Large intestine (tissue), 3 donors: ENCODE data around the gene PNMA6F. TPM values are rescaled to one million over a fixed set of nuclear protein-coding genes. Genes with fewer than 3 reads are reported as not detected.
"Not testable (repeated sequence)": the region's sequence is repeated elsewhere in the genome, so short reads cannot be mapped to it uniquely, and the experiment has no call there.

Source experiments
- DNase-seq, 2 donors: peaks; one replicate each; pipeline versions ENCODE4 v3.0.0 to v3.0.0-alpha.2; 2013
- H3K27ac ChIP-seq: one replicate; pipeline ENCODE4 v1.5.1; 2013; ENCODE audit warnings: low read length
- H3K27me3 ChIP-seq: 2 replicates; pipeline ENCODE4 v1.6.1; 2013; ENCODE audit warnings: low read length; ENCODE audit not compliant: control insufficient read depth, insufficient read depth
- H3K36me3 ChIP-seq: 2 replicates; pipeline ENCODE4 v1.6.1; 2013; ENCODE audit warnings: low read length; ENCODE audit not compliant: control insufficient read depth, insufficient read depth
- H3K4me1 ChIP-seq: one replicate; pipeline ENCODE4 v1.6.1; 2013; ENCODE audit warnings: low read length; ENCODE audit not compliant: control insufficient read depth, insufficient read depth
- H3K4me3 ChIP-seq: one replicate; pipeline ENCODE4 v1.5.1; 2013; ENCODE audit warnings: low read length
- H3K9me3 ChIP-seq: one replicate; pipeline ENCODE4 v1.6.1; 2013; ENCODE audit warnings: mild to moderate bottlenecking, low read depth, low read length, moderate library complexity; ENCODE audit not compliant: control insufficient read depth
- WGBS: methylation state at CpG from one replicate; pipeline ENCODE4 v1.1.5; 2013; ENCODE audit warnings: low lambda C conversion rate; ENCODE audit not compliant: insufficient coverage; 5-methylcytosine and 5-hydroxymethylcytosine counted together
- polyA plus RNA-seq: library from polyadenylated mRNA; unstranded; fragments of 120-200 nt; gene quantifications from one replicate; pipeline ENCODE4 v1.2.1, GENCODE V29; 2013

The PNMA6F gene
- polyA plus RNA-seq, 1 donor = 0.01 TPM

GRCh38 chrX:153276049-153276448, 45.5 kb downstream of the PNMA6F start:
- not testable (repeated sequence) for H3K27ac ChIP-seq, H3K36me3 ChIP-seq, H3K4me3 ChIP-seq, H3K9me3 ChIP-seq, DNase-seq, H3K4me1 ChIP-seq, H3K27me3 ChIP-seq
- WGBS = no CpG with 5 or more reads among the region's 14 CpGs

- not testable (repeated sequence) for DNase-seq, H3K27ac ChIP-seq, H3K9me3 ChIP-seq, H3K36me3 ChIP-seq, H3K27me3 ChIP-seq, H3K4me3 ChIP-seq, H3K4me1 ChIP-seq
- no CpG with 5 or more reads among the region's 16 CpGs for WGBS
Observed at GRCh38 chrX:153275418-153275817, 46.1 kb downstream of the PNMA6F start.

- H3K9me3 ChIP-seq, H3K4me1 ChIP-seq, H3K4me3 ChIP-seq, H3K27me3 ChIP-seq, DNase-seq, H3K36me3 ChIP-seq, H3K27ac ChIP-seq: not testable (repeated sequence)
- no CpG with 5 or more reads among the region's 21 CpGs for WGBS
Observed at GRCh38 chrX:153272584-153272983, 49.0 kb downstream of the PNMA6F start.

- not testable (repeated sequence) for H3K9me3 ChIP-seq, H3K36me3 ChIP-seq, H3K4me1 ChIP-seq, H3K27me3 ChIP-seq, H3K27ac ChIP-seq, DNase-seq, H3K4me3 ChIP-seq
- WGBS = no CpG with 5 or more reads among the region's 19 CpGs
Observed at GRCh38 chrX:153272070-153272469, 49.5 kb downstream of the PNMA6F start.

Other genes starting within 250 kb of the PNMA6F start
- 11.9 TPM for gene PNMA6A, start 249.3 kb downstream of the PNMA6F start, polyA plus RNA-seq
- gene MAGEA1, start 142.5 kb downstream of the PNMA6F start, polyA plus RNA-seq = not detected
- 9.7 TPM for gene ZNF275, start 12.4 kb upstream of the PNMA6F start, polyA plus RNA-seq
- gene PNMA6E, start 79.6 kb upstream of the PNMA6F start, polyA plus RNA-seq = not detected
- 5.0 TPM for gene ZFP92, start 89.7 kb upstream of the PNMA6F start, polyA plus RNA-seq
- 0.30 TPM for gene TREX2, start 124.3 kb upstream of the PNMA6F start, polyA plus RNA-seq
- 25.0 TPM for gene HAUS7, start 148.8 kb upstream of the PNMA6F start, polyA plus RNA-seq
- gene BGN, start 173.2 kb upstream of the PNMA6F start, polyA plus RNA-seq = 17.2 TPM
- 1.6 TPM for gene ATP2B3, start 195.9 kb upstream of the PNMA6F start, polyA plus RNA-seq